Muscle layer of colon (tissue), 2 donors: ENCODE measurements around the gene TAGLN.
"Not testable (repeated sequence)": the region's sequence is repeated elsewhere in the genome, so short reads cannot be mapped to it uniquely, and the experiment has no call there.

Experiments used
- H3K27ac ChIP-seq: one replicate; pipeline ENCODE4 v1.7.0; 2013; ENCODE audit warnings: low read depth, mild to moderate bottlenecking, low read length, moderate library complexity
- H3K27me3 ChIP-seq, 2 donors: one replicate each; pipeline ENCODE4 v1.7.0; 2013; ENCODE audit warnings: low read length in 2 of 2, mild to moderate bottlenecking in 2 of 2; ENCODE audit not compliant: insufficient read depth in 2 of 2, control insufficient read depth in 1 of 2
- H3K36me3 ChIP-seq: one replicate; pipeline ENCODE4 v1.7.0; 2013; ENCODE audit warnings: mild to moderate bottlenecking, low read length; ENCODE audit not compliant: insufficient read depth
- H3K4me1 ChIP-seq: one replicate; pipeline ENCODE4 v1.7.0; 2013; ENCODE audit warnings: mild to moderate bottlenecking, low read length; ENCODE audit not compliant: insufficient read depth
- H3K4me3 ChIP-seq, 2 donors: one replicate each; pipeline ENCODE4 v1.7.0; 2013; ENCODE audit warnings: low read length in 2 of 2, low read depth in 1 of 2, mild to moderate bottlenecking in 1 of 2, moderate library complexity in 1 of 2
- H3K9ac ChIP-seq: one replicate; pipeline ENCODE4 v1.7.0; 2013; ENCODE audit warnings: low read length
- H3K9me3 ChIP-seq: one replicate; pipeline ENCODE4 v1.7.0; 2013; ENCODE audit warnings: mild to moderate bottlenecking, low read length
- donor health status: abdominal sarcoma.
- donor health status: Adenocarcinoma of cecum.

The TAGLN gene

GRCh38 chr11:117198613-117199012 is 557 bp upstream of the TAGLN start:
- H3K27me3 ChIP-seq = no peaks in the 10 kb centered on the region
- peak overlapping the region; percentile 51 to 97 for H3K4me3 ChIP-seq
- peaks cover 46% of the 10 kb centered on the region for H3K36me3 ChIP-seq
- H3K9me3 ChIP-seq = no peaks in the 10 kb centered on the region
- peak overlapping the region; percentile 98 for H3K27ac ChIP-seq
- peaks cover 13% of the 10 kb centered on the region for H3K4me1 ChIP-seq
- H3K9ac ChIP-seq = peak overlapping the region; percentile 68

- H3K4me1 ChIP-seq = peaks cover 28% of the 10 kb centered on the region
Measured at GRCh38 chr11:117199916-117200812, 994 bp downstream of the TAGLN start.

GRCh38 chr11:117200813-117201657 is 1.9 kb downstream of the TAGLN start:
- peaks cover 58% of the 10 kb centered on the region for H3K36me3 ChIP-seq
- no peaks in the 10 kb centered on the region for H3K9me3 ChIP-seq
- H3K27me3 ChIP-seq = no peaks in the 10 kb centered on the region
- H3K27ac ChIP-seq = peak overlapping the region; percentile 96
- peaks cover 32% of the 10 kb centered on the region for H3K4me1 ChIP-seq
- peak overlapping the region; percentile 99 for H3K9ac ChIP-seq
- peak overlapping the region; percentile 86 to 97 for H3K4me3 ChIP-seq

More at GRCh38 chr11:117199916-117200812, 994 bp downstream of the TAGLN start:
- no peaks in the 10 kb centered on the region for H3K27me3 ChIP-seq
- H3K9me3 ChIP-seq = no peaks in the 10 kb centered on the region
- peak overlapping the region; percentile 86 to 97 for H3K4me3 ChIP-seq
- peaks cover 60% of the 10 kb centered on the region for H3K36me3 ChIP-seq
- peak overlapping the region; percentile 99 for H3K9ac ChIP-seq
- H3K27ac ChIP-seq = peak overlapping the region; percentile 96

GRCh38 chr11:117201658-117202305 is 2.6 kb downstream of the TAGLN start:
- Histone ChIP-seq H3K4me1 (peaks cover 32% of the 10 kb centered on the region), H3K27me3 (no peaks in the 10 kb centered on the region), H3K9ac (peak overlapping the region; percentile 99), H3K36me3 (peaks cover 58% of the 10 kb centered on the region), H3K4me3 (peak overlapping the region; percentile 86 to 97), H3K27ac (peak overlapping the region; percentile 96), H3K9me3 (no peaks in the 10 kb centered on the region)

GRCh38 chr11:117202386-117203068 is 3.4 kb downstream of the TAGLN start:
- Histone ChIP-seq H3K9me3 (no peaks in the 10 kb centered on the region), H3K36me3 (peaks cover 58% of the 10 kb centered on the region), H3K27ac (peak overlapping the region; percentile 96), H3K4me1 (peaks cover 26% of the 10 kb centered on the region), H3K4me3 (peak overlapping the region; percentile 86 to 97), H3K9ac (peak overlapping the region; percentile 99), H3K27me3 (no peaks in the 10 kb centered on the region)

GRCh38 chr11:117203069-117203407 is 3.9 kb downstream of the TAGLN start:
- H3K27ac ChIP-seq = peak overlapping the region; percentile 96

GRCh38 chr11:117204283-117205080 is 5.3 kb downstream of the TAGLN start:
- Histone ChIP-seq H3K36me3 (peaks cover 58% of the 10 kb centered on the region), H3K4me3 (peak overlapping the region in 1 of 2 donors; percentile 97), H3K9ac (peak overlapping the region; percentile 99), H3K27me3 (no peaks in the 10 kb centered on the region), H3K27ac (peak overlapping the region; percentile 96), H3K9me3 (no peaks in the 10 kb centered on the region), H3K4me1 (peaks cover 19% of the 10 kb centered on the region)

More at GRCh38 chr11:117203069-117203407, 3.9 kb downstream of the TAGLN start:
- Histone ChIP-seq H3K9me3 (no peaks in the 10 kb centered on the region), H3K4me3 (peak overlapping the region; percentile 86 to 97), H3K9ac (peak overlapping the region; percentile 99), H3K4me1 (peaks cover 24% of the 10 kb centered on the region), H3K36me3 (peaks cover 58% of the 10 kb centered on the region), H3K27me3 (no peaks in the 10 kb centered on the region)

GRCh38 chr11:117205211-117205818 is 6.1 kb downstream of the TAGLN start:
- Histone ChIP-seq H3K27me3 (no peaks in the 10 kb centered on the region), H3K36me3 (peaks cover 54% of the 10 kb centered on the region), H3K4me3 (peak overlapping the region in 1 of 2 donors; percentile 97), H3K4me1 (peaks cover 19% of the 10 kb centered on the region), H3K9me3 (no peaks in the 10 kb centered on the region), H3K27ac (peak overlapping the region; percentile 96), H3K9ac (peak overlapping the region; percentile 99)

GRCh38 chr11:117206111-117206510 is 6.9 kb downstream of the TAGLN start:
- not testable (repeated sequence) for H3K9ac ChIP-seq, H3K4me3 ChIP-seq, H3K27me3 ChIP-seq, H3K9me3 ChIP-seq
- Histone ChIP-seq H3K36me3 (peaks cover 46% of the 10 kb centered on the region), H3K4me1 (peaks cover 19% of the 10 kb centered on the region), H3K27ac (peak overlapping the region; percentile 76)

- not testable (repeated sequence) for H3K9me3 ChIP-seq, H3K4me3 ChIP-seq, H3K9ac ChIP-seq, H3K27me3 ChIP-seq, H3K27ac ChIP-seq
- Histone ChIP-seq H3K4me1 (peaks cover 19% of the 10 kb centered on the region), H3K36me3 (peaks cover 38% of the 10 kb centered on the region)
Measured at GRCh38 chr11:117206859-117207258, 7.7 kb downstream of the TAGLN start.
